Measurements from ENCODE around the gene NAPB.

Gene NAPB

GRCh38 chr20:23415555-23415954, 5.7 kb downstream of the NAPB start:
- H3K4me3 ChIP-seq (ENCODE audit: low read depth, low read length), result no peak overlapping the region
- TF ChIP-seq CTCF (IDR thresholded peaks at IDR 0.05; ENCODE audit: control insufficient read depth, extremely low read depth, insufficient read depth), result no peak
- no peak for DNase-seq (ENCODE audit: low read depth)

DNA sequence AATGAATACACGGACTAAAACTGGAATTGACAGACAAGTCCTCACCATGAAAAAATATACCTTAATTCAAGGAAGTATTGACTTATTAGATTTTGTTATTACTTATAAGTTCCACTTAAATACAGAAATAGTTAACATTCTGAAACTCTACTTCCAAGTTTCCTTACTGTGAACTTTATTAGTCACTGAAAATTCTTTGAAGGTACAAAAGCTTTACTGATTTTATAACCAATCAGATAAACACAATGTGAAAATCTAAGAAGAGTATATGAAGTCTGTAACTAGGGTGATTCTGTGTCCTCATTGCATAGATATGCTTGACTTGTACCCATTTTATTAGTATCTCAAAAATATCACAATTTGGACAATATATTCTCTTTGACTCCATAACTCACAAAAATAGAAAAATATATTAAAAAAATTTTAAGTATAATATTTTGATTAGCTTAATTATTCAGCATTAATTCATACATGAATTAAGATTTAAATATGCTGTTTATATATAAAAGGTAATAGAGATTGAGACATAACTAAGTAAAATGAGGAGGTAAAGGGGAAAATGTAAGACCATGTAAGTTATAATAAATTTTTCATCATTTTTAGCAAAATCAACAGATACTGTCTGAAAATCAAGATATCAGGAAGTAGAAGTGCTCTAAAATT, 6.6 kb downstream of the NAPB start:
- DNase-seq (ENCODE audit: low read depth), result no peak
- TF ChIP-seq CTCF (IDR thresholded peaks at IDR 0.05; ENCODE audit: control insufficient read depth, extremely low read depth, insufficient read depth), result no peak
- no peak overlapping the region for H3K4me3 ChIP-seq (ENCODE audit: low read depth, low read length)

GRCh38 chr20:23413862-23414422, 7.3 kb downstream of the NAPB start:
- TF ChIP-seq CTCF (IDR thresholded peaks at IDR 0.05; ENCODE audit: control insufficient read depth, extremely low read depth, insufficient read depth), result no peak
- no peak overlapping the region for H3K4me3 ChIP-seq (ENCODE audit: low read depth, low read length)
- DNase-seq (ENCODE audit: low read depth), result no peak

DNA sequence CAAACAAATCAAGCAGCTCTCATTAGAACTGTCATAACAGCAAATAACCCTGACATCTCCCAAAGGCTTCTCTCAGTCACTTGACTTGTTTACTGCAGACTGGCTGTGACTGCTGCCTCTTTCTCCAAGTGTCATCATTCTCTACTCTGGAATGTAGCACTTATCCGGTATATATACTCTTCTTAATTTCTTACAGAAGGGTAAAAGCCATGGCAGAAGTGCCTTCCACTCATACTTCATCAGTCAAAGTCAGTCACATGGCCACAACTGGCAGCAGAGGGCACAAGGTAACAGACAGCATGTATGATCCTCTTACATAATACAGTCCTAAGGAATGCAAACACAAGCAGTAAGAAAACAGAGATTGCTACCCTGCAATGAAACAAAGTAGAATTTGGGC, 9.3 kb downstream of the NAPB start:
- no peak for TF ChIP-seq CTCF (IDR thresholded peaks at IDR 0.05; ENCODE audit: control insufficient read depth, extremely low read depth, insufficient read depth)
- no peak for DNase-seq (ENCODE audit: low read depth)

GRCh38 chr20:23410916-23411695, 10.2 kb downstream of the NAPB start:
- DNase-seq (ENCODE audit: low read depth), result no peak
- no peak overlapping the region for H3K4me3 ChIP-seq (ENCODE audit: low read depth, low read length)
- TF ChIP-seq CTCF (IDR thresholded peaks at IDR 0.05; ENCODE audit: control insufficient read depth, extremely low read depth, insufficient read depth), result no peak

More for the DNA sequence above, 9.3 kb downstream of the NAPB start:
- H3K4me3 ChIP-seq (ENCODE audit: low read depth, low read length), result no peak overlapping the region

DNA sequence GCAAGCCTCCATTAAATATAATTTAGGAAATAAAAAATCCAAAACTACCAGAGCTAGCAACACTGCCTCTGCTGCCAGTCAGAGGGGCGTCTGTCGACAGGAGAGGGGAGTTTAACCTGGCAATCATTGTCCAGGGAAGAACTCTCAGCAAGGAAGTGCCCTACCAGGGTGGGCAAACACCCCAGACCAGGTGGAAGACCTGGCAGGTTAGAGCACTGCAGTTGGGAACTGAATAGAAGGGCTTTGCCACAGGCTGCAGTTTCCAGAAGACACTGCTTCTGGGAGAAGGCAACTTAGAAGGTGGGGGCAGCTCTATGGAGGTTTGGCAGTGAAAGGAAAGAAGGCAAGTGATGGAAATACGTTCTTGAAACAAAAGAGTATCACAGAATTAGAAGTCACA, 11.5 kb downstream of the NAPB start:
- no peak for DNase-seq (ENCODE audit: low read depth)
- TF ChIP-seq CTCF (IDR thresholded peaks at IDR 0.05; ENCODE audit: control insufficient read depth, extremely low read depth, insufficient read depth), result no peak
- no peak overlapping the region for H3K4me3 ChIP-seq (ENCODE audit: low read depth, low read length)

All from LNCaP clone FGC (cell line).